ENCODE measurements around the gene PDCD4. TPM values are rescaled to one million over a fixed set of nuclear protein-coding genes. Genes with fewer than 3 reads are reported as not detected.

PDCD4 gene
- total and polyA plus RNA-seq, 2 donors (not counting 3 experiments of a cell fraction or from before 2014, with no cell fraction given) = 14.4 to 47.9 TPM

DNA sequence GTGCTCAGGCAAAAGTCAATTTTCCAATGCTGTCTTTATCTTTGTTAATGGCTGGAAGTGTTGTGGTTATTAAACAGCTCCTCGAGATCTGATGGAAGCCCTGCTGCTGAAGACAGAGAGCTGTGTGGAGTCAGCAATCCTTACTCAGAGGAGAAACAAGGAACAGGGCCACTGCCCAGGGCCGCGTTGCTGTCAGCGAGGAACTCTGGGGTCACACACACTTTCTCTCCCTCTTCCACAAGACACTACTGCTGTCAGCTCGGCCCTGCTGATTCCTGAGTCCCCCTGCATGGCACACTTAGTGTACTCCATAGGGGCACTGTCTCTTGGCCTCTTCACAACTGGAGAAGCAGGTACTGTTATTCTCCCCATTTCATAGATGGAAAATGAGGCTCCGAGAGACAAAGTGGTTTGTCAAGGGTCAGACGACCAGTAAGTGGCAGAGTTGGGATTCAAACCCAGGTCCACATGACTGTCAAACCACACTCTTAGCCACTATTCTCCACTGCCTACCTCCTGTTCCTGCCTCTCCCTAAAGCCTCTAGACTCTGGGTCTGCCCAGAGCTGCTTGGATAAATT, 29.3 kb upstream of the PDCD4 start:
- Histone ChIP-seq H3K4me1 (ENCODE audit: control insufficient read depth, extremely low read depth, insufficient read depth, low read length) (no peaks in the 10 kb centered on the region), H3K4me3 (replicated peaks in 1 of 3; ENCODE audit: insufficient read depth in 1 of 3, low read depth in 1 of 3, low read length in 3 of 3) (no peak overlapping the region), H3K9ac (replicated peaks; ENCODE audit: extremely low read depth, insufficient read depth, low read length) (no peak overlapping the region), H3K79me2 (ENCODE audit: control insufficient read depth, insufficient read depth, low read length) (no peaks in the 10 kb centered on the region), H4K20me1 (replicated peaks; ENCODE audit: control insufficient read depth, extremely low read depth, insufficient read depth, low read length) (no peaks in the 10 kb centered on the region), H3K4me2 (ENCODE audit: insufficient read depth, low read length) (no peak overlapping the region), H3K9me1 (replicated peaks; ENCODE audit: control insufficient read depth, extremely low read depth, insufficient read depth, low read length) (no peaks in the 10 kb centered on the region), H2AFZ (ENCODE audit: low read depth, low read length) (no peak overlapping the region), H3K27ac (ENCODE audit: insufficient read depth, low read depth, low read length) (no peak overlapping the region), H3K36me3 (ENCODE audit: control insufficient read depth in 2 of 2, extremely low read depth in 1 of 2, insufficient read depth in 2 of 2, low read length in 2 of 2) (no peaks in the 10 kb centered on the region), H3K9me3 (replicated peaks; ENCODE audit: control insufficient read depth, insufficient read depth, low read length) (no peaks in the 10 kb centered on the region), H3K27me3 (ENCODE audit: control insufficient read depth in 2 of 2, insufficient read depth in 2 of 2, low read length in 2 of 2) (no peaks in the 10 kb centered on the region)
- POLR2A ChIA-PET = no interaction called here
- no peak for DNase-seq (ENCODE audit: low read depth, low spot score)
- no TSS peak for BruUV-seq (replicated peaks)
- no peak for FAIRE-seq
- CTCF ChIA-PET = interaction anchor here (1.5 kb wide), 1 partner anchor 16 kb away, joined by 3 read pairs; no protein-coding TSS in a partner anchor
- TF ChIP-seq POLR2AphosphoS5 (IDR thresholded peaks at IDR 0.05; ENCODE audit: insufficient read depth, low read depth, low read length) (no peak), GATA2 (IDR thresholded peaks at IDR 0.05; ENCODE audit: insufficient read depth, insufficient read length, low read depth, low read length) (no peak), MYC (IDR thresholded peaks at IDR 0.05; ENCODE audit: low read depth, low read length) (no peak), POLR2A (IDR thresholded peaks at IDR 0.05; ENCODE audit: low read depth, low read length) (no peak), JUN (IDR thresholded peaks at IDR 0.05; ENCODE audit: borderline replicate concordance, insufficient read depth, insufficient read length, low read depth) (no peak), EZH2 (IDR thresholded peaks at IDR 0.05; ENCODE audit: borderline replicate concordance, low read depth, low read length, severe bottlenecking) (no peak)
- TF ChIP-seq, protein P1, sequence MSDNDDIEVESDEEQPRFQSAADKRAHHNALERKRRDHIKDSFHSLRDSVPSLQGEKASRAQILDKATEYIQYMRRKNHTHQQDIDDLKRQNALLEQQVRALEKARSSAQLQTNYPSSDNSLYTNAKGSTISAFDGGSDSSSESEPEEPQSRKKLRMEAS (IDR thresholded peaks at IDR 0.05; ENCODE audit: insufficient read depth, insufficient read length) = no peak
- TF ChIP-seq, protein P2, sequence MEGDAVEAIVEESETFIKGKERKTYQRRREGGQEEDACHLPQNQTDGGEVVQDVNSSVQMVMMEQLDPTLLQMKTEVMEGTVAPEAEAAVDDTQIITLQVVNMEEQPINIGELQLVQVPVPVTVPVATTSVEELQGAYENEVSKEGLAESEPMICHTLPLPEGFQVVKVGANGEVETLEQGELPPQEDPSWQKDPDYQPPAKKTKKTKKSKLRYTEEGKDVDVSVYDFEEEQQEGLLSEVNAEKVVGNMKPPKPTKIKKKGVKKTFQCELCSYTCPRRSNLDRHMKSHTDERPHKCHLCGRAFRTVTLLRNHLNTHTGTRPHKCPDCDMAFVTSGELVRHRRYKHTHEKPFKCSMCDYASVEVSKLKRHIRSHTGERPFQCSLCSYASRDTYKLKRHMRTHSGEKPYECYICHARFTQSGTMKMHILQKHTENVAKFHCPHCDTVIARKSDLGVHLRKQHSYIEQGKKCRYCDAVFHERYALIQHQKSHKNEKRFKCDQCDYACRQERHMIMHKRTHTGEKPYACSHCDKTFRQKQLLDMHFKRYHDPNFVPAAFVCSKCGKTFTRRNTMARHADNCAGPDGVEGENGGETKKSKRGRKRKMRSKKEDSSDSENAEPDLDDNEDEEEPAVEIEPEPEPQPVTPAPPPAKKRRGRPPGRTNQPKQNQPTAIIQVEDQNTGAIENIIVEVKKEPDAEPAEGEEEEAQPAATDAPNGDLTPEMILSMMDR (IDR thresholded peaks at IDR 0.05; ENCODE audit: extremely low read depth in 1 of 2, insufficient read depth in 1 of 2, low read depth in 1 of 2, low read length in 2 of 2) = no peak
- dilution Hi-C loops (cut with MboI; ENCODE audit: extremely low pct_ligation_motif_present, low sequenced_read_pairs) (no loop called here), intact Hi-C loops (cut with micrococcal nuclease) (no loop called here)

All from endothelial cell of umbilical vein (primary cell).